Smooth muscle cell of the brain vasculature (primary cell): ENCODE measurements around the gene TOP3B.
A peak's percentile ranks its signal among the peaks of the same experiment; 100 is the strongest.

ENCODE experiments used
- DNase-seq: peaks from one replicate; pipeline ENCODE4 v3.0.0-alpha.2; 2012; ENCODE audit warnings: low read depth, low spot score

Gene TOP3B

DNA sequence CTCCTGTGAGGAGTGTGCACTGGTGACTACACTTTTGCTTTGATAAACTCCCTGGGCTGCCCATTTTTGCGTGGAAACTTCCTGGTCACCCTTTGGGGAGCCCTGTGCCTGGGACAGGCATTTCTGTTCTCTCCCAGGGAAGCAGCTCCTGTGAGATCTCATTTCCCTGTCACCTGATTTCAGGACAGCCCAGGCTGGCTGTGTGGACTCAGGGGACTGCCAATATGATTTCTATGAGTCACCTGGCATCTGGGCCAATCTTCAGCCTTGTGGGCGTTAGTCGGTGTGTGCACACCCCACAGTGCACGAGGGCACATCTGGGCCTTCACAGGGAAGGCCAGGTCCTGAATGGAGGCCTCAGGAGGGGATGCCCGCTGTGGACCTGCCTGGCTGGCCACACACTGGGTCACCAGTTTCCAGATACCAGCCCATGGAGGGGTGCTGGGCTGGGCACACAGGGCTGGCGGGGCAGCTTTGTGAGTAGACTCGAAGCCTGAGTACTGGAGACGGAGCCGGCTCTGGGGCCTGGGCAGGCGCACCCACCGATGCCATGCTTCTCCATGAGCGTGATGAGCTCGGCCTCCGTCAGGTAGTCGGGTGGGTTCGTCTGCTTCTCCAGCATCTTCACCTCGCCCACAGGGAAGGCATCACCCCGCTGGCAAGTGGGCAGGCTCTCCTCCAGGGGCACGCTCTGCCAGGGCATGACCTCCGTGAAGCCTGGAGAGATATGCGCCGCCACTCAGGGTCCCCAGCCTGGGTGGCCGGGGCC is 20.5 kb downstream of the TOP3B start:
- DNase-seq: no peak

DNA sequence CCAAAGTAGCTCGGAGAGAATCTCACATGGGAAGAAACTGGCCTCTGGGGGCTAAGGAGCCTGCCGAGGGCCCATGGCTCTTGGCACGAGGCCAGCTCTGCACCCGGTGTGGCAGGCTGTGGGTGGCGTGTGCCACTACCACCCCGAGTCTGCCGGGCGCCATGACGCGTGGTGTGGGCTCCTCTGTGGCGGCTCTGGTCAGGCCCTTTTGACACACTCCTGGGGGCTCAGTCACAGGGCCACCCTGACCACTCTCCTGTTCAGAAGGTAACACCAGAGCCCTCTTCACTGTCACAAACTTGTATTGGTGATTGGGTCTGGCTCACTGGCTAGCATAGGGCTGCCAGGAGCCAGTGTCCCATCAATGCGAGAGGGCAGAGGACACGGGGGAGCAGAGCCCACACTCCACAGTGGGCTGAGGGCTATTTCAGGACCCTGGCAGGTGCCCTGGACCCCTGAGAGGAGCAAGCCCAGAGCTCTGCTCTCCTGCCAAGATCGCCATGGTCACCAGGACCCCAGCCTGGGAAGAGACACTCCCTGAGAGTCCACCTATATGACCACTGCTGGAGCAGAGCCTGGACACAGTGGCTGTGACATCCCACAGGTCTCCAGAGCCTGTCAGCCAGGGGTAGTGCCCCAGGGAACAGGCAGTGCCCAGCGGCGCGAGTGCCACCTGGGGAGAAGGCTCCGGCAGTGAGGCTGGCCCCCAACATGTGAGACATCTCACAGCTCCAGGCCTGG is 21.3 kb downstream of the TOP3B start:
- no peak for DNase-seq

DNA sequence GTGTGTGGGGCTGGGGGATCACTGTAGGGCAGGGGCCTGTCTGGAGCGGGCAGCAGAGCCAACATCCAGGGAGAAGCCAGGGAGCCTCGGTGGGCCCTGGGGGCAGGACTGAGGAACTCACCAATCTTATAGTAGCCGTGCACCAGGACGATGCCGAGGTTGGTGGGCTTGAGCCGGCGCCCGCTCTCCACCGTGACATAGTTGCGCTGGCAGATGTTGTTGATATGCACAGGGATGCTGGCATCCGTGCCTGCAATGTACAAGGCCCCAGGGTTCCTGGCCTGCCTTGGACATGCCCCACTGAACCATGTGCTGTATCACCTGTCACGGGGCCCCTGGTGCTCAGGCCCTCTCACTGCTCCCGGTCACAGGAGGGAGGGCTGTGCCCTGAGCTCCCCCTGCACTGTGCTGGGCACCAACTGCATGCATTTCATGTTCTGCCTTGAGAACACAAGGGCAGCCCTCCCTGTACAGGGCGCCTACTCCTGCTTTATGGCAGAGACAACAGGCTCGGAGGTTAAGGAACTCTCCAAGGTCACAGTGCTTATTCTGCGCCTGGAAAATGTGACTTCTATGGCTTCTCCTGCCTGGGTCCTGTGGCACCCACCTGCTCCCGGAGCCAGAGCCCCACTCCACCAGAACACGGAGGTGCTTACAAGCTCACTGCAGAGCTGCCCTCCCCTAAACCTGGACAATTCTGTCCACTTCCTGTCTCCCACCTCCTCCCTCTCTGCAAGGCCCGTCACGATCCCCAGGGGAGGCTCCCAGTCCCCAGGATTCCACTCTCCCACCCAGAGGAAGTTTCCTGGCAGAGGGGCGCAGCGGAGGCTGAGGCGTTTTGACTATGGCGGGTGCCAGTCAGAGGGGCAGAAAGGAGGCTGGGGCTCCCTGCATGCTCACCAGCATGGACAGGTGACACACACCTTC is 22.1 kb downstream of the TOP3B start:
- DNase-seq: no peak

DNA sequence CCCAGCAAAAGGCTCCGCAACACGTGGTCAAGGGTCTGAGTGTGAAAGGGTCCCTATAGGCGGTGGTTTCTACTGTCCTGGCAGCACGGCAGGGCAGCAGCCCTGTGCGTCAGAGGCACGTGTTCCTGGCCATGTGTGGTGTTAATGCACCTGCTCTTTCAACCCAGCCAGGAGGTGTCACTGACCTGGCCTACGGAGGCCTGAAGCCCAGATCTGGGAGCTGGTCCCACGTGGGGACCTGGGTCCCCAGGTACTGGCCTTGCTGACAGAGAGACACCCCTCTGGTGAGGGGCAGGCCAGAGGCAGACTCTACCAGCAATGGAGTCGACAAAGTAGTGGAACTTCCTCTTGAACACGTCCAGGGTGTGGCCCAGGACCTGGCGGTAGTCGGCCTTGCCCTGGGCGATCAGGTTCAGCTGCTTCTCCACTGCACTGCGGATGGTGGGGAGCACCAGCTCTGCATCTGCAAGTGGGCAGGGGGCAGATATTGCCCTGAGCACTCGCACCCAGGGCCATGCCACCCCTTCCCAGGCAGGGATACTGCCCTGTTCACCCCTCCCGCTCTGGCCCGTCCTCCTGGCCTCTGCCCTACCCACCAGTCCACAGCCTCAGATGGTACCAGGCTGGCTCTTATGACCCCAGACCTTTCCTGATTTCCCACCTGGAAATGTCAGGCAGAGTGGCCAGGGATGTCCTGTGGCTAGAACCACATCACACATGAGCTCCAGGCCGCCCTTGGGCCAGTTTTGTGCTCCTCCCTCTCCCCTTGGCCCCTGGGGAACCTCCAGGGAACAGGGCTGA is 23.1 kb downstream of the TOP3B start:
- DNase-seq: no peak

DNA sequence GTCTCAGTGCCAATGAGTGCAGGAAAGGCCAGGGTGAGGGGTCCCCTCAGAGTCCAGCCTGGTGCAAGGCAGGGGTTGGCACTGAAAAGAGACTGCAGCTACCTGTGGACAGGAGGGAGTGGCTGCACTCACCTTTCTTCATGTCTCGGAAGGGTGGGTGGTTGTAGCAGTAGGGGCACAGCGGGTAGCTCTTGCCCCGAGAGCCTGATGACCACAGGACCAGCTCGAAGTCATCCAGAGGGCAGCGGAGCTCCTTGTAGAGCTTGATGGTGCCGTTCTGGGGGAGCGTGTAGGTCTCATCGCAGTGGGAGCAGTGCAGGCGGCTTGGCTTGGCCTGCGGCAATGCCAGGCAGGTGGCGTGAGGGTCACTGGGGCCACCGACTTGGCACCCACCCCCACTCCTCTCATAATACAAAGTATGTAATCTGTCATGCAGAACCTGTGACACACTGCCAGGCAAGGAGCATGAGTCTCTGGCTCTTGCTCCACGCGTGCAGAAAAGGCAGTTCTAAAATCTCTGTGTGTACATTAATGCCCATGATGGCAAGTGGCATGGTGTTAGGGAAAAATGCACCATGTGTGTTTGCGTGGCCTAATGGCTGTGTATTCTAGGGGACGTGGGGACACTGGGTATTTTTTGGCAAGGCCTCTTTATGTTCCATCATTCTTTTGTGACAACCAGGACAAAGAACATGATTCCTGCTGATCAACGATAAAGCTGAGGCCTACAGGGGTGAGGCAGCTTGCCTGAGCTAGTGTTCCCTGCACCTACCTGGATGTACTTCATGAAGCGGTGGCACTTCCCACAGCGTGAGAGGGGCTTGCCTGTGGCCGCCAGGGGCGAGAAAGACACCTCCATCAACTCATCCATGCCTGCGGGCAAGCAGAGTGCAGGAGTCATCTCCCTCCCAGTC is 24.0 kb downstream of the TOP3B start:
- DNase-seq: no peak

DNA sequence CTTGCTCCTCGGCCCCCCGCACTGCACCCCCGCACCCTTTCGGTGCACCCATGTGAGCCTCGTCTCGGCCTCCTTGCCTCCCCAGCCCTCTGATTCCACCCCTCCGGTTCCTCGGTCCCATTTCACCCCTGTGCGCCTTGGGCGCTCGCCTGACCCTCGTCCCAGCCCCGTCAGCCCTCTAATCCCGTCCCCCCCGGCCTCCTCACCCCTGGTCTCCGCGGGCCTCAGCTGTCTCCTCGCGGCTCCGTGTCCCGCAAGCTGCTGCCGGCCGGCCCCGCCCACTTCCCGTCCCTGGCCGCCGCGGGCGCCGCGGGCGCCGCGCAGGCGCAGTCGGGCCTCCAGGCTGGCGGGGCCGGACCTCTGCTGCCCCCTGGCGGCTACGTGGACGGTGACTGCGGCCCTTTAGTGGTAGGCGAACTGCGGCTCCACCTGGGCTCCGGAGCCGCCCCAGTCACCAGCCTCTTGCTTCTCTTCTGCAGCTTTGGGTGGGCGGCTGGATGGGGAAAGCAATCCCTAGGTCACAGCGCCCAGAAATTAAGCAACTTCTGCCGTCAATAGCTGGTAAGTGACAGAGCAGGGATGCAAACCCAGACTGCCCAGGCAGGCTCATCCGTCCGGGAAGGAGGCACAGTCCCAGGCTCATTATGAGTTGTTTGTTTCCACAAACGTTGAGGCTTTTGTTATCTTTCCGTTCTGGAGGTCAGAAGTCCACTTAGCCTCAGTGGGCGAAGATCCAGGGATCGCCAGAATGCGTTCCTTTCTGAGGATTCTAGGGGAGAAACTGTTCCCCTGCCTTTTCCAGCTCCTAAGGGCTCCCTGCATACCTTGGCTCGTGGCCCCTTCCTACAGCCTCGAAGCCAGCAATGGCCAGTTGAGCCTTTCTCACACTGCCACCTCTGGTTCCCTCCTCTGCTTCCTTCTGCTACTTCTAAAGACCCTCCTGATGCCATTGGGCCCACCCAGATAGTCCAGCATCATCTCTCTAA is 29.7 kb downstream of the TOP3B start, which contains the start of gene PPM1F:
Gene PPM1F, minus strand, starts transcription at position 263 of the 986 bp plus-strand sequence. CDS start 6,800 bp downstream, outside the sequence.
- DNase-seq: peak; percentile 49

DNA sequence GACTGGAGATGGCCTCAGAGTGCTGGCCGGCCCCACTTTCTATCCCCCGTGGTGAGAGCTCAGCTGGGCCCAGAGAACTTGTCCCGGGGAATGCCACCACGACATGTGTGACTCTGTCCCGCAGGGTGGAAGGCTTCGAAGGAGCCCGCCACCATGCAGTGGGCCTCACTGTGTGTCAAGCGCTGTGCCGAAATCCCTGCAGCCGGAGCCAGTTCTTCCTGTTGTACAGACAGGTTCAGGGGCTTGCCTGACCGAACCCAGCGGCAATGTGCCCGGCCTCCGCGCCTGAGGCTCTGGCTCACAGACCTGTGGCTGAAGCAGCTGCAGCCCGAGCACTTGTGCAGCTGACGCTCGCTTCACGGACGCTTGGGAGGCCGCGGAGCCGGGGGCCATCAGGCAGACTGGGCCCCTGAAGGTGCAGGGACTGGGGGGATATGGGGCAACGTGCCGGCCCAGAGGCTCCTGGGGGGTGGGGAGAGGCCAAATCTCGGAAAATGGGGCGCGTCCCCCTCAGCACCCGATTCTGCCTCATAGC is 30.6 kb downstream of the TOP3B start:
- DNase-seq: no peak

DNA sequence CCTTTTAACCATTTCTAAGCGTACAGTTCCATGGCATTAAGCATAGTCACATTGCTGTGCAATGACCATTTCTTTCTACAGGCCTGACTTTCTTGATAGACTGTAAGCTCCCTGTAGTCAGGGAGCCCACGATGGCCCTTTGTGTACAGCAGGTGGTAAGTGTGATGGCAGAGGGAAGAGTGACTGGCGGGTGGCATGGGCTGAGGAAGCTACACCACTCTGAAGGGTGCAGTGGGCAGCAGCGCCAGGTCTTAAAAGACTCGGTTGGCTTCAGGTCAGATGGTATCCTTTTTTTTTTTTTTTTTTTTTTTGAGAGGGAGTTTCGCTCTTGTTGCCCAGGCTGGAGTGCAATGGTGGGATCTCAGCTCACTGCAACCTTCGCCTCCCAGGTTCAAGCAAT is 31.5 kb downstream of the TOP3B start:
- no peak for DNase-seq

DNA sequence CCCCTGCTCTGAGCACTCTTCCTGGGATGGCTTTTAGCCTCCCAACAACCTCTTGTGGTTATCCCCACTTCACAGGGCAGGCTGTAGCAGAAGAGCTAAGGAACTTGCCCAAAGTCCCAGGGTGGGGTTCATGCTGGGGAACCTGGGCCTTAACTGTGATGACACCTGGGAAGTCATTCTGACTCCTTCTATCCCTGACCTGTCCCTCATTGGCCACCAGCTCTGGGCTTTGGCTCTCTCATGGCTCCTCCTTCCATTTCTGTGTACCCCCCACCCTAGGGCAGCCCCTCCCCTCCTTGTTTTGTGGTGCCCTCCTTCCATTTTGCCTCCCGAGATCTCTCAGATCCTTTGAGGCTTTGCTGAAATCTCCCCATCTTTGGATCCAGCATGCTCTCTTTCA is 32.6 kb downstream of the TOP3B start:
- DNase-seq: no peak

DNA sequence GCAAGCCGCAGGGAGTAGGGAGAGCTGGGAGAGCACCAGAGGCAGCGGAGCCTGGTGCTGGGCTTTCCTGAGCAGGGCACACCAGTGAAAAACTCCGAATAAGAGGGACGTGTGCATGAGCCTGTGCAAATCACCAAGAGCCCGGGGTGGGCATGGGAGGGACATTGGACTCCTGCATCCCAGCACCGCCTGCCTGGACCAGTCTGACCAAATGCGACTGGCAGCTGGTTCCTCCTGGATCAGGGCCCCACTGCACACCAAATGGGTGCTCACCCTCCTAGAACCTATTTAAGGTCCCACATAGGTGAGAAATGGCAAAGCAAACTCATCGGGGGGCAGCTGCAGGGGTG is 33.0 kb downstream of the TOP3B start:
- DNase-seq: no peak

DNA sequence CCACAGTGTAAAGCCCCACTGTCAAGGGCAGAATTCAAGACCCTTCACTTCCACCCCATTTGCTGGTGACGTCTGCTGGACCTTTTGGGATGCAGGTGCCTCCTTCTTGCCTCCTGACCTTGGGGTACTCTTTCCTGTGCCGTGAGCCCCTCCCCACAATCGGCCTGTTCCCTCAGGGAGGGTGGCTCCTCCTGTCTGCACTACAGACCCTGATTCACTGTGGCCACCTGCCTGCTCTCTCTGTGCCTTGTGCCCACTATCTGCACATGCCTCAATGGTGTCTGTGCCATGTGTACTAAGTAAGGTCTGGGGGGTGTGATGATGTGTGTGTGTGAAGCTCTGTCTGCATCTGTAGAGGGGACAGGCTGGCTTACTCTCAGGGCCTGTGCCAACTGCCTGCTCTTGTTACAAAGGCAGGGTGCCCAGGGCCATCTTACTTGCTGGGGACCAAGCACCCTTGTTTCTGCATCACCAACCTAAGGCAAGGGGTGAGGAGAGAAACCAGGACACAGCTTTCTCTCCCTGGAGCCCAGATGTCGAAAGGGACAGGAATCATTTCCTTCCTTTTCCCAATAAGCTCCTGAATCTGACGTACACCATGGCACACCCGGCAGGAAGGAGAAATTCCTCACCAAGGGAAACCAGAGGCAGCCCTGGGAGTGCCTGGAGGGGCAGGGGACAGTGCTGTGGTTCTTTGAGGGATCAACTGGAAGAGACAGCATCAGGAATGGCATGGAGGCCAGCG is 33.6 kb downstream of the TOP3B start:
- no peak for DNase-seq

DNA sequence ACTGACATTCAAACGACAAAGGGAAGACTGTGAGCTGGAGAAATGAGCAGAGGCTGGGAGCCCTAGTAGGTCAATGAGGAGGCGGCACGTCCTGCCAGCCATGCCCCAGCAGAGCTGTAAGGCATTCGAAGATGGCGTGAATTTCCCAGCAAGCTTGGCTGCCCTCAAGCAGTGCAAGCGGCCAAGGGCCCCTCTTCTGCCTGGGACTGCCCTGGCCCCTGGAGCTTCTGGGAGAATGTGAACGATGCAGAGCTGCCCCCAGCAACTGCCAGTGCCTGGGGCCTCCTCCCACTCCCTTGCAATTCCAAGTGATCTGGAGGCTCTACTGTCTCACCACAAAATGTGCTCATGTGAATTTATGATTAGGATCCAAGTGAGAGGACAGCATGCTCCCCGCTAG is 34.2 kb downstream of the TOP3B start:
- no peak for DNase-seq

DNA sequence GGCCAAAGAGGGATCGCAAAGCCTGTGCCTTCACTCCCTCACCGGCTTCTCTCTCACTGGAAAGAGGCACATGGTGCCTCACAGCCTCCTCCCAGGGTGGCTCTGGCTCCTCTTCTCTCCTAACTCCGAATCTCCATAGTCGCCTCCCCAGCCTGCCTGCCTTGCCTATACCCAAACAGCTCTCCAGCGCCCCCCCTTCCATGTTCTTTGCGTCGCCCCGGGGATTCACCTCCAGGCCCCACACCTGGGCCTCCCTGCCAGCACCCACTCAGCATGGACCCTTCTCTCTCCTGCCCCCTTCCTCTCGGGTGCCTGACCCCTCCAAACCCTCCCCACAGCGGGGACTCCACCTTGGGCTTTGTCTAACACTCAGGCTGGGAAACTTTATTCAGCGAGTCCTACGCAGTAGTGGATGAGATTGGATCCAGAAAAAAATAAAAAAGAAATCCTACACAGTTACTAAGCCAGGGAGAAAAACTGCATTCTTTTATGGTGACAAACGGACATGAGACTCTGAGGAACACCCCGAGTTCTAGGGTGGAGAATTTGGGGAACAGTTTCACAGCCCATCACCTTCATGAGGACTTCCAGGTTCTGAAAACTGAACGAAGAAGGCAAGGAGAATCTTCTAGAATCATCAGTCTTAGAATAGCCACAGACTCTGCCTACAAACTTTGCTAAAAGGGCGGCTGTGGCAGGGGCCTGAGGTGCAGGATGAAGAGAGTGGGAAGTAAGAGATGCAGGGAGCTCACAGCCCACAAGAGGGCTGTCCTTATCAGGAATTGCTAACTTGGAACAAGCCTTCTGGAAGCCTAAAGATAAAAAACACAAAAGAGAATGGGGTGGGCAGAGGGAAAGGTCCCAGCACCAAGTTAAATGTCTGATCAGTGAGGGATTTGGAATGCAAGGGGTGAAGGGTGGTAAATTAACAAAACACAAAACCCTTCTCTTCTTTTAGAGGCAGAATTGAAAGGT is 35.3 kb downstream of the TOP3B start:
- DNase-seq: no peak

DNA sequence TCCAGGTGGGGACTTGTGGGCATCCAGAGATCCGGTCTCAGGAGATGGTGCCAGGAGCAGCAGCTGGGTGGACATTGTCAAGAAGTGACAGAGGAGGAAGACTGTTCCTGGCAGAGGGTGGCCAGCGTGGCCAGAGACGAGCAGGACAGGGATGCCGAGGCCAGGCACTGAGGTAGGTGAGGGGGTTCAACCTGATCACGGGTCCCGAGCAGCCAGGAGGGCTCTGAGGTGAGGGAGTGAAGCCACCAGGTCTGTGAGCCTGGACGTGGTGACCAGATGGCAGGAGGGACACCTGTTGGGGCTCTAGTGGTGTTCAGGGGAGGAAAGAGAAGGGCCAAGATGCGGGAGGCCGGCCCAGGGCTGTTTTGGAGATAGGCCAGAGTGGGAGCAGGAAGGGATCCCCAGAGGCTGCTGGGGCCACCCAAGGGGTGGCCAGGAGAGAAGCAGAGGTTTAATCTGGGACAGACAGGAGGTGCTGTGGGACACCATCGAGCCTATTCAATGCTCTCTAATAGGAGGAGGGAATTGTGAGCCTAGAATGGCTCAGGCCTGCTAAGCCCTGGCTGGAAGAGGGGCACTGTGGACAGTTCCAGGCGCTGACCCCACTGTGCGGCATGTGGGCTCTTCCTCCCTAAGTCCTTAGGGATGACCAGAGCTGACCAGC is 36.2 kb downstream of the TOP3B start:
- DNase-seq: no peak

DNA sequence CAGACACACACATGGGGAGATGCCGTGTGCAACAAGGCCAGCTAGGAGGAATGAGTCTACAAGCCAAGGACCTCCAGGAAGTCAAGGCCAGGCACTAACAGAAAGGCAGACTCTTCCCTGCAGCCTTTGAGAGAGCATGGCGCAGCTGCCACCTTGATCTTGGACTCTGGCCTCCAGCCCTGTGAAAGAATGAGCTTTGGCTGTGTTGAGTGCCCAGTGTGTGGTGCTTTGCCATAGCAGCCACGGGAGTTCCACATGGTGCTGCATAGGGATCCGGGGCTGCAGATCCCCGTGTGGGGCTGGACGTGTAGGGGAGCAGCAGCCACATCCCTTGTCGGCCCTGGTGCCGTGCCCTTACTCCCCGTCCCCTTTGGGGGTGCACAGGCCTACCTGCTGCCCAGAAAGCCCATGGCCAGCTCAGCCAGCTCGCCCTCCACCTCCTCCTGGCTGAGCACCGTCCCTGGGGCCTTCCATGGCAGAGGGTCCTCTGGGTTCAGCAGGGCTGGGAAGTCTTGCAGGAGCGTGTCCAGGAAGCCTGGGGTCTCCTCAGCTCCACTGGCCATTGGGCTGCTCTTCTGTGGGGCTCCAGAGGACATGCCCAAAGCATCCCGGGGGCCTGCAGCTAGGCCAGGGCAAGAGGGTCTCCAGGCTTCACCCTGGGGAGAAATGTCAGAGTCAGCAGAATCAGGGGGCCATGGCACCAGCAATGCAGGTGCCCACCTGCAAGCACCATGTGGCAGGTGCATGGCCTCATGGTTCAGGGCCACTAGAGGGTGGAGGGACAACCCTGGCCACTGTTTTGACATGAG is 36.9 kb downstream of the TOP3B start:
- no peak for DNase-seq
